A549 (cell line): Measurements from ENCODE around the gene FADS3.

Experiments
- BHLHE40 ChIP-seq: IDR thresholded peaks from 2 replicates; pipeline ENCODE4 v1.6.1; 2012; ENCODE audit warnings: low read depth, low read length, inconsistent platforms
- CBX2 ChIP-seq: fragments of 200-600 bp; sonication (generic); IDR thresholded peaks from 2 replicates; pipeline ENCODE4 v1.6.1; 2016; ENCODE audit warnings: low read depth, mild to moderate bottlenecking, borderline replicate concordance
- ESRRA ChIP-seq: fragments of 150-350 bp; IDR thresholded peaks from 2 replicates; pipeline ENCODE4 v1.6.1; 2014; ENCODE audit warnings: mild to moderate bottlenecking, low read length, borderline replicate concordance
- FOSL2 ChIP-seq, 2 experiments: fragments of 450-650 bp in 1 of 2; fragments of >200 bp in 1 of 2; sonication (Bioruptor Twin) in 1 of 2; formaldehyde crosslinking; IDR thresholded peaks; 2 replicates each; pipeline versions ENCODE4 v1.5.0 to v1.6.1; 2016 to 2020; ENCODE audit warnings: mild to moderate bottlenecking in 1 of 2, moderate library complexity in 1 of 2
- JUNB ChIP-seq: fragments of >200 bp; sonication (Bioruptor Twin); formaldehyde crosslinking; IDR thresholded peaks from 2 replicates; pipeline ENCODE4 v1.6.1; 2016
- PHF8 ChIP-seq: fragments of 200-600 bp; sonication (generic); IDR thresholded peaks from 2 replicates; pipeline ENCODE4 v1.6.1; 2016; ENCODE audit warnings: low read depth, mild to moderate bottlenecking, antibody characterized with exemption, moderate library complexity, borderline replicate concordance
- RCOR1 ChIP-seq: fragments of 150-350 bp; IDR thresholded peaks from 2 replicates; pipeline ENCODE4 v1.6.1; 2014; ENCODE audit warnings: antibody characterized with exemption, low read length, low read depth
- SREBF2 ChIP-seq: fragments of 450-650 bp; IDR thresholded peaks from 2 replicates; pipeline ENCODE4 v1.6.1; 2014; ENCODE audit warnings: mild to moderate bottlenecking, moderate library complexity
- TF ChIP-seq, protein P1 (sequence below): fragments of 450-650 bp; IDR thresholded peaks from 2 replicates; pipeline ENCODE4 v1.6.1; 2014; ENCODE audit warnings: antibody characterized with exemption

DNA sequence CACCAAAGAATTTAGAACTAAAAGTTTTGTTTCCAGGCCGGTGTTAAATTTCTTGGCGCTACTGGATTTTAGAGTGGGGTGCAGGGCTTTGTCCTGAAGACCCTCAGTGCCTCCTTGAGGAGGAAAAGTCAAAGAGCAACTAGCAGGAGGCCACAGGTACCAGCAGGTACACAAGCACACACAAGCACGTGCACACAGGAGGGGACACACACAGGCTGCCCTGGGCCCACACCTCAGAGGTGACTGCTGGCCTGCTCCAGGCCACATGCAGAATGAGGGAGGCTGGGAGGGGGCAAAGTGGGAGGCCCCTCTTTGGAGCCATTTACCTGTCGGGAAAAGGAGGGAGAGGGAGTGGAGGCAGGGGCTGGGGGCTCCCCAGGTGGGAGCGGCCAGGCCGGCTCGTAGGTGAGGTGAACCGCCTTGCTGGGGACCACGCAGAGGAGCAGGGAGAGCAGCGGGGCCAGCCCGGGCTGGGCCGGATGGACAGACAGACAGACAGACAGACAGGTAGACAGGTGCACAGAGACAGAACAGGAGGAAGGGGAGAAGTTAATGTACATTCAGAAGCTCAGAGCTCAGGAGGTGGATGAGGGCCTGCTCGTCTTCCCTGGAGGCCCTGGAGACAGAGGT is 13.8 kb upstream of the FADS3 start:
- TF ChIP-seq ESRRA (no peak), PHF8 (no peak), CBX2 (no peak), SREBF2 (no peak), FOSL2 (IDR thresholded peaks at IDR 0.05) (no peak), FOSL2 (CRISPR knock-in tag; IDR thresholded peaks at IDR 0.05) (no peak), BHLHE40 (no peak), RCOR1 (no peak), JUNB (no peak)
- TF ChIP-seq, protein P1, sequence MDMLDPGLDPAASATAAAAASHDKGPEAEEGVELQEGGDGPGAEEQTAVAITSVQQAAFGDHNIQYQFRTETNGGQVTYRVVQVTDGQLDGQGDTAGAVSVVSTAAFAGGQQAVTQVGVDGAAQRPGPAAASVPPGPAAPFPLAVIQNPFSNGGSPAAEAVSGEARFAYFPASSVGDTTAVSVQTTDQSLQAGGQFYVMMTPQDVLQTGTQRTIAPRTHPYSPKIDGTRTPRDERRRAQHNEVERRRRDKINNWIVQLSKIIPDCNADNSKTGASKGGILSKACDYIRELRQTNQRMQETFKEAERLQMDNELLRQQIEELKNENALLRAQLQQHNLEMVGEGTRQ = no peak
